ENCODE measurements around the gene SNX13. TPM values are rescaled to one million over a fixed set of nuclear protein-coding genes. Genes with fewer than 3 reads are reported as not detected.

Gene SNX13
- total RNA-seq, 1 experiment from 2014 or later = 41.8 TPM

DNA sequence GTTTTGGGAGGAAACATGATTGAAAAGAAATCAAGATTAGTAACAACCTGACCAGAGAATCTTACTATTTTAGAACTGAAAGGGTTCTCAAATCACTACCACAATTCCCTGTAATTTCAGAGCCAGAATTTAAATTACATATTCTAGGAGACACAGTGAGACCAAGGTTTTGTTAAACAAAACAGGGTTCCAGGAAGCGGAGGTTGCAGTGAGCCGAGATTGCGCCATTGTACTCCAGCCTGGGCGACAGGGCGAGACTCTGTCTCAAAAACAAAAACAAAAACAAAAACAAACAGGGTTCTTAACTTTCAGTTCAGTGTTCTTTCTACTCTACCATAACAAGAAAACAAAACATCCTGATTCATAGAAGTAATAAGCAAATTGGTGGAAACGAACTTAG lies 57.6 kb downstream of the SNX13 start:
- H3K36me3 Mint-ChIP-seq (ENCODE audit: insufficient read depth, unreplicated experiment) = peaks cover 6% of the 10 kb centered on the region
- no peak for TF ChIP-seq CTCF (IDR thresholded peaks at IDR 0.05; ENCODE audit: insufficient read depth in 1 of 2, low read depth in 1 of 2, low read length in 1 of 2, severe bottlenecking in 1 of 2, unreplicated experiment in 1 of 2)
- no peak overlapping the region for H3K27ac Mint-ChIP-seq (ENCODE audit: unreplicated experiment)
- intact Hi-C loops (cut with micrococcal nuclease; ENCODE audit: unreplicated experiment) = no loop called here
- no peaks in the 10 kb centered on the region for H3K36me3 ChIP-seq (ENCODE audit: control insufficient read depth, insufficient read depth, low read length)
- no peaks in the 10 kb centered on the region for H3K4me1 ChIP-seq
- no peaks in the 10 kb centered on the region for H3K27me3 Mint-ChIP-seq (ENCODE audit: insufficient read depth, unreplicated experiment)
- POLR2A ChIA-PET = no interaction called here
- no peaks in the 10 kb centered on the region for H3K4me1 Mint-ChIP-seq (ENCODE audit: low read depth, unreplicated experiment)
- no peaks in the 10 kb centered on the region for H3K9me3 ChIP-seq
- H3K4me3 ChIP-seq (ENCODE audit: low read depth, low read length) = no peak overlapping the region
- H3K4me3 Mint-ChIP-seq (ENCODE audit: unreplicated experiment) = no peak overlapping the region
- no peak for DNase-seq
- no TSS peak for BruUV-seq (replicated peaks)
- H3K9me3 Mint-ChIP-seq (ENCODE audit: unreplicated experiment) = no peaks in the 10 kb centered on the region
- no peaks in the 10 kb centered on the region for H3K27me3 ChIP-seq (replicated peaks; ENCODE audit: control insufficient read depth, insufficient read depth, low read length)
- CTCF ChIA-PET = no interaction called here

DNA sequence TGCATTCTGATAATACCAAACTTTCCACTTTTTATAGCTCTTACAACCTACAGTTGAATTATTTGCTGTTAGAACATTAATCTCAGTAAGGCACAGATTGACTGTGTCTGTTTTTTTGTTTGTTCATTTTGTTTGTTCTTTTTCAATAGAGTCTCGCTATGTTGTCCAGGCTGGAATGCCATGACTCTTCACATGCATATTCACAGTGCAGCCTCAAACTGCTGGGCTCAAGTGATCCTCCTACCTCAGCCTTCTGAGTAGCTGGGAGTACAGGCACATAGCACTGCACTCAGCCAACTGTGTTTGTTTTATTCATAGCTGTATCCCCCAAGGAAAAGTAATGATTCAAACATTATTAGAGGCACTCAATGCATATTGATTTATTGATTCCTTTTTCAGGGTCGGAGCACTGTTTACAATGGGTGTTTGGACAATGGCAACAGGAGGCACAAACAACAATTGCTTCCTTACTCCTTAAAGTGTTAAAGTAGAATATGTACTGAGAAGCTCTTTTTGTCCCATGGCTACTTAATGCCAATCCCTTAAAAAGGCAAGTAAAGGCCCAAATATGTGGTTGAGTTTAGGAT lies 61.1 kb downstream of the SNX13 start:
- no peaks in the 10 kb centered on the region for H3K9me3 ChIP-seq
- no peaks in the 10 kb centered on the region for H3K9me3 Mint-ChIP-seq (ENCODE audit: unreplicated experiment)
- H3K27ac Mint-ChIP-seq (ENCODE audit: unreplicated experiment) = no peak overlapping the region
- no peaks in the 10 kb centered on the region for H3K4me1 Mint-ChIP-seq (ENCODE audit: low read depth, unreplicated experiment)
- TF ChIP-seq CTCF (IDR thresholded peaks at IDR 0.05; ENCODE audit: insufficient read depth in 1 of 2, low read depth in 1 of 2, low read length in 1 of 2, severe bottlenecking in 1 of 2, unreplicated experiment in 1 of 2) = no peak
- no TSS peak for BruUV-seq (replicated peaks)
- no peaks in the 10 kb centered on the region for H3K36me3 ChIP-seq (ENCODE audit: control insufficient read depth, insufficient read depth, low read length)
- H3K27me3 Mint-ChIP-seq (ENCODE audit: insufficient read depth, unreplicated experiment) = no peaks in the 10 kb centered on the region
- no peak overlapping the region for H3K4me3 ChIP-seq (ENCODE audit: low read depth, low read length)
- no peak overlapping the region for H3K4me3 Mint-ChIP-seq (ENCODE audit: unreplicated experiment)
- no peaks in the 10 kb centered on the region for H3K4me1 ChIP-seq
- intact Hi-C loops (cut with micrococcal nuclease; ENCODE audit: unreplicated experiment) = no loop called here
- H3K27me3 ChIP-seq (replicated peaks; ENCODE audit: control insufficient read depth, insufficient read depth, low read length) = no peaks in the 10 kb centered on the region
- DNase-seq = no peak
- ChIA-PET POLR2A (no interaction called here), CTCF (no interaction called here)
- H3K36me3 Mint-ChIP-seq (ENCODE audit: insufficient read depth, unreplicated experiment) = peaks cover 6% of the 10 kb centered on the region

GRCh38 chr7:17878627-17879026 lies 61.7 kb downstream of the SNX13 start:
- Histone ChIP-seq H3K4me3 (ENCODE audit: low read depth, low read length) (no peak overlapping the region), H3K27me3 (replicated peaks; ENCODE audit: control insufficient read depth, insufficient read depth, low read length) (no peaks in the 10 kb centered on the region), H3K36me3 (ENCODE audit: control insufficient read depth, insufficient read depth, low read length) (no peaks in the 10 kb centered on the region), H3K4me1 (no peaks in the 10 kb centered on the region), H3K9me3 (no peaks in the 10 kb centered on the region)
- Mint-ChIP-seq H3K4me1 (ENCODE audit: low read depth, unreplicated experiment) (no peaks in the 10 kb centered on the region), H3K27me3 (ENCODE audit: insufficient read depth, unreplicated experiment) (no peaks in the 10 kb centered on the region), H3K9me3 (ENCODE audit: unreplicated experiment) (no peaks in the 10 kb centered on the region), H3K36me3 (ENCODE audit: insufficient read depth, unreplicated experiment) (peaks cover 6% of the 10 kb centered on the region), H3K27ac (ENCODE audit: unreplicated experiment) (no peak overlapping the region), H3K4me3 (ENCODE audit: unreplicated experiment) (no peak overlapping the region)
- ChIA-PET CTCF (no interaction called here), POLR2A (no interaction called here)
- TF ChIP-seq CTCF (IDR thresholded peaks at IDR 0.05; ENCODE audit: insufficient read depth in 1 of 2, low read depth in 1 of 2, low read length in 1 of 2, severe bottlenecking in 1 of 2, unreplicated experiment in 1 of 2) = no peak
- DNase-seq = no peak
- intact Hi-C loops (cut with micrococcal nuclease; ENCODE audit: unreplicated experiment) = no loop called here
- BruUV-seq (replicated peaks) = no TSS peak

Measured in Caco-2 (cell line).